Parathyroid adenoma (tissue), 2 donors: ENCODE results near the gene LDHB.

ENCODE experiments used
- H2AFZ ChIP-seq: fragments of 300-600 bp; sonication (generic); one replicate; pipeline ENCODE4 v1.7.0; 2017; ENCODE audit warnings: antibody characterized with exemption, mild to moderate bottlenecking
- H3K27ac ChIP-seq: fragments of 300-600 bp; sonication (generic); one replicate; pipeline ENCODE4 v1.7.0; 2017
- H3K27me3 ChIP-seq: fragments of 300-600 bp; sonication (generic); one replicate; pipeline ENCODE4 v1.7.0; 2017; ENCODE audit warnings: low read length; ENCODE audit not compliant: control insufficient read depth, insufficient read depth
- H3K36me3 ChIP-seq: fragments of 300-600 bp; sonication (generic); one replicate; pipeline ENCODE4 v1.7.0; 2017; ENCODE audit warnings: low read length; ENCODE audit not compliant: control insufficient read depth, insufficient read depth
- H3K4me1 ChIP-seq: fragments of 300-600 bp; sonication (generic); one replicate; pipeline ENCODE4 v1.7.0; 2017; ENCODE audit warnings: control low read depth
- H3K4me2 ChIP-seq: fragments of 300-600 bp; sonication (generic); one replicate; pipeline ENCODE4 v1.7.0; 2017; ENCODE audit warnings: low read length
- H3K4me3 ChIP-seq: fragments of 300-600 bp; sonication (generic); one replicate; pipeline ENCODE4 v1.7.0; 2017; ENCODE audit warnings: low read depth, low read length
- H3K79me2 ChIP-seq: fragments of 300-600 bp; sonication (generic); one replicate; pipeline ENCODE4 v1.7.0; 2017; ENCODE audit warnings: control low read depth
- H3K9ac ChIP-seq: fragments of 300-600 bp; sonication (generic); one replicate; pipeline ENCODE4 v1.7.0; 2017; ENCODE audit warnings: mild to moderate bottlenecking
- H3K9me3 ChIP-seq: fragments of 300-600 bp; sonication (generic); one replicate; pipeline ENCODE4 v1.7.0; 2017; ENCODE audit warnings: low read length; ENCODE audit not compliant: control insufficient read depth
- CTCF ChIP-seq: fragments of 300-600 bp; sonication (generic); IDR thresholded peaks from one replicate; pipeline ENCODE4 v1.7.0; 2017; ENCODE audit warnings: antibody characterized with exemption, mild to moderate bottlenecking
- donor health status: primary hyperparathyroidism.

LDHB gene

GRCh38 chr12:21617030-21617429 lies 40.6 kb downstream of the LDHB start:
- H3K36me3 ChIP-seq: no peaks in the 10 kb centered on the region
- no peak overlapping the region for H3K27ac ChIP-seq
- no peaks in the 10 kb centered on the region for H3K79me2 ChIP-seq
- no peak for TF ChIP-seq CTCF
- no peak overlapping the region for H3K4me2 ChIP-seq
- no peaks in the 10 kb centered on the region for H3K27me3 ChIP-seq
- H2AFZ ChIP-seq: no peak overlapping the region
- H3K9me3 ChIP-seq: no peaks in the 10 kb centered on the region
- H3K4me1 ChIP-seq: no peaks in the 10 kb centered on the region
- no peak overlapping the region for H3K4me3 ChIP-seq
- no peak overlapping the region for H3K9ac ChIP-seq

GRCh38 chr12:21615431-21615830 lies 42.2 kb downstream of the LDHB start:
- H3K27me3 ChIP-seq: no peaks in the 10 kb centered on the region
- no peak overlapping the region for H2AFZ ChIP-seq
- no peaks in the 10 kb centered on the region for H3K79me2 ChIP-seq
- H3K4me1 ChIP-seq: no peaks in the 10 kb centered on the region
- H3K4me2 ChIP-seq: no peak overlapping the region
- no peaks in the 10 kb centered on the region for H3K36me3 ChIP-seq
- H3K27ac ChIP-seq: no peak overlapping the region
- no peak overlapping the region for H3K9ac ChIP-seq
- H3K9me3 ChIP-seq: no peaks in the 10 kb centered on the region
- no peak for TF ChIP-seq CTCF
- no peak overlapping the region for H3K4me3 ChIP-seq

GRCh38 chr12:21614506-21614905 lies 43.1 kb downstream of the LDHB start:
- Histone ChIP-seq H2AFZ (no peak overlapping the region), H3K4me3 (no peak overlapping the region), H3K4me1 (no peaks in the 10 kb centered on the region), H3K27ac (no peak overlapping the region), H3K4me2 (no peak overlapping the region), H3K9ac (no peak overlapping the region), H3K27me3 (no peaks in the 10 kb centered on the region), H3K9me3 (no peaks in the 10 kb centered on the region), H3K79me2 (no peaks in the 10 kb centered on the region), H3K36me3 (no peaks in the 10 kb centered on the region)
- no peak for TF ChIP-seq CTCF

GRCh38 chr12:21613931-21614330 lies 43.7 kb downstream of the LDHB start:
- no peak overlapping the region for H3K4me2 ChIP-seq
- no peaks in the 10 kb centered on the region for H3K27me3 ChIP-seq
- H3K4me1 ChIP-seq: no peaks in the 10 kb centered on the region
- H2AFZ ChIP-seq: no peak overlapping the region
- no peak overlapping the region for H3K27ac ChIP-seq
- H3K79me2 ChIP-seq: no peaks in the 10 kb centered on the region
- H3K9ac ChIP-seq: no peak overlapping the region
- H3K4me3 ChIP-seq: no peak overlapping the region
- H3K36me3 ChIP-seq: no peaks in the 10 kb centered on the region
- TF ChIP-seq CTCF: no peak
- no peaks in the 10 kb centered on the region for H3K9me3 ChIP-seq

- H3K4me2 ChIP-seq: no peak overlapping the region
- H3K4me1 ChIP-seq: no peaks in the 10 kb centered on the region
- no peak for TF ChIP-seq CTCF
- no peak overlapping the region for H2AFZ ChIP-seq
- H3K4me3 ChIP-seq: no peak overlapping the region
- no peaks in the 10 kb centered on the region for H3K9me3 ChIP-seq
- no peak overlapping the region for H3K27ac ChIP-seq
- H3K36me3 ChIP-seq: no peaks in the 10 kb centered on the region
- H3K27me3 ChIP-seq: no peaks in the 10 kb centered on the region
- no peaks in the 10 kb centered on the region for H3K79me2 ChIP-seq
- no peak overlapping the region for H3K9ac ChIP-seq
Observed at GRCh38 chr12:21608196-21608595, 49.4 kb downstream of the LDHB start.
